ENCODE results near the gene AMER1.
"Not testable (repeated sequence)": the region's sequence is repeated elsewhere in the genome, so short reads cannot be mapped to it uniquely, and the experiment has no call there.

AMER1 gene

GRCh38 chrX:64205441-64205734 lies at the start of gene AMER1:
Gene AMER1, minus strand, starts transcription at chrX:64205708. Its CDS starts 12,422 bp downstream, at chrX:64193286.
- no peak for DNase-seq (ENCODE audit: low read depth in 2 of 2)

- DNase-seq (ENCODE audit: low read depth in 2 of 2), result no peak
Observed at GRCh38 chrX:64230123-64230970, 24.8 kb upstream of the AMER1 start, which contains the start of gene ASB12. Gene ASB12, minus strand, starts transcription at chrX:64230607. Its CDS starts 4,957 bp downstream, at chrX:64225650.

GRCh38 chrX:64229154-64229553 lies 23.6 kb upstream of the AMER1 start:
- DNase-seq (ENCODE audit: low read depth in 2 of 2), result no peak

GRCh38 chrX:64218023-64218422 lies 12.5 kb upstream of the AMER1 start:
- DNase-seq (ENCODE audit: low read depth in 2 of 2), result no peak

- not testable (repeated sequence) for DNase-seq (ENCODE audit: low read depth in 2 of 2)
Observed at GRCh38 chrX:64213989-64214388, 8.5 kb upstream of the AMER1 start.

GRCh38 chrX:64206556-64207162 lies 1.2 kb upstream of the AMER1 start:
- no peak for DNase-seq (ENCODE audit: low read depth in 2 of 2)

- peak; percentile 70 to 74 for DNase-seq (ENCODE audit: low read depth in 2 of 2)
Observed at GRCh38 chrX:64205735-64206501, 410 bp upstream of the AMER1 start.

GRCh38 chrX:64204701-64205440 lies 637 bp downstream of the AMER1 start:
- peak in 1 of 2 donors; percentile 1 for DNase-seq (ENCODE audit: low read depth in 2 of 2)

- no peak for DNase-seq (ENCODE audit: low read depth in 2 of 2)
Observed at GRCh38 chrX:64204252-64204651, 1.3 kb downstream of the AMER1 start.

- no peak for DNase-seq (ENCODE audit: low read depth in 2 of 2)
Observed at GRCh38 chrX:64202808-64203325, 2.6 kb downstream of the AMER1 start.

GRCh38 chrX:64198036-64198435 lies 7.5 kb downstream of the AMER1 start:
- no peak for DNase-seq (ENCODE audit: low read depth in 2 of 2)

GRCh38 chrX:64196606-64197005 lies 8.9 kb downstream of the AMER1 start:
- no peak for DNase-seq (ENCODE audit: low read depth in 2 of 2)

GRCh38 chrX:64195862-64196261 lies 9.6 kb downstream of the AMER1 start:
- no peak for DNase-seq (ENCODE audit: low read depth in 2 of 2)

GRCh38 chrX:64192673-64193072 lies 12.8 kb downstream of the AMER1 start:
- no peak for DNase-seq (ENCODE audit: low read depth in 2 of 2)

- no peak for DNase-seq (ENCODE audit: low read depth in 2 of 2)
Observed at GRCh38 chrX:64192040-64192439, 13.5 kb downstream of the AMER1 start.

- DNase-seq (ENCODE audit: low read depth in 2 of 2), result no peak
Observed at GRCh38 chrX:64191281-64192010, 14.1 kb downstream of the AMER1 start.

- DNase-seq (ENCODE audit: low read depth in 2 of 2), result no peak
Observed at GRCh38 chrX:64190136-64190740, 15.3 kb downstream of the AMER1 start.

- no peak for DNase-seq (ENCODE audit: low read depth in 2 of 2)
Observed at GRCh38 chrX:64188901-64189300, 16.6 kb downstream of the AMER1 start.

GRCh38 chrX:64187762-64188150 lies 17.8 kb downstream of the AMER1 start:
- DNase-seq (ENCODE audit: low read depth in 2 of 2), result no peak

GRCh38 chrX:64186974-64187761 lies 18.3 kb downstream of the AMER1 start:
- DNase-seq (ENCODE audit: low read depth in 2 of 2), result no peak
